Effector memory CD4-positive, alpha-beta T cell (primary cell): ENCODE data around the gene TMEM37.
"Not testable (repeated sequence)": the region's sequence is repeated elsewhere in the genome, so short reads cannot be mapped to it uniquely, and the experiment has no call there.

Experiments used
- DNase-seq, 3 donors: peaks; one replicate each; pipeline ENCODE4 v3.0.0-alpha.2; 2020
- H3K27ac ChIP-seq: 2 replicates; pipeline ENCODE4 v1.7.0; 2013; ENCODE audit warnings: mild to moderate bottlenecking, low read length, moderate library complexity; ENCODE audit not compliant: insufficient read depth, poor library complexity, severe bottlenecking
- H3K27me3 ChIP-seq: replicated peaks from 2 replicates; pipeline ENCODE4 v1.7.0; 2013; ENCODE audit warnings: mild to moderate bottlenecking, low read length; ENCODE audit not compliant: insufficient read depth, control insufficient read depth, poor library complexity, severe bottlenecking
- H3K36me3 ChIP-seq: 2 replicates; pipeline ENCODE4 v1.7.0; 2013; ENCODE audit warnings: mild to moderate bottlenecking, low read length, moderate library complexity; ENCODE audit not compliant: control insufficient read depth, insufficient read depth
- H3K4me1 ChIP-seq: 2 replicates; pipeline ENCODE4 v1.7.0; 2013; ENCODE audit warnings: low read length, mild to moderate bottlenecking; ENCODE audit not compliant: control insufficient read depth, insufficient read depth, poor library complexity, severe bottlenecking
- H3K4me3 ChIP-seq: 2 replicates; pipeline ENCODE4 v1.7.0; 2013; ENCODE audit warnings: low read length, low read depth, mild to moderate bottlenecking; ENCODE audit not compliant: insufficient read depth, poor library complexity, severe bottlenecking
- H3K9me3 ChIP-seq: 2 replicates; pipeline ENCODE4 v1.7.0; 2013; ENCODE audit warnings: mild to moderate bottlenecking, low read length, moderate library complexity; ENCODE audit not compliant: control insufficient read depth

Gene TMEM37

GRCh38 chr2:119402645-119403560, 28.8 kb upstream of the TMEM37 start:
- Histone ChIP-seq H3K27me3 (no peaks in the 10 kb centered on the region), H3K4me3 (no peak overlapping the region), H3K4me1 (no peaks in the 10 kb centered on the region), H3K9me3 (no peaks in the 10 kb centered on the region), H3K36me3 (no peaks in the 10 kb centered on the region), H3K27ac (no peak overlapping the region)
- DNase-seq: no peak

- H3K4me3 ChIP-seq, H3K27me3 ChIP-seq, H3K4me1 ChIP-seq, DNase-seq, H3K9me3 ChIP-seq, H3K36me3 ChIP-seq, H3K27ac ChIP-seq: not testable (repeated sequence)
Observed at GRCh38 chr2:119403618-119404017, 28.0 kb upstream of the TMEM37 start.

GRCh38 chr2:119405151-119405550, 26.5 kb upstream of the TMEM37 start:
- DNase-seq: no peak
- no peaks in the 10 kb centered on the region for H3K27me3 ChIP-seq
- no peaks in the 10 kb centered on the region for H3K36me3 ChIP-seq
- no peaks in the 10 kb centered on the region for H3K4me1 ChIP-seq
- H3K4me3 ChIP-seq: no peak overlapping the region
- H3K9me3 ChIP-seq: no peaks in the 10 kb centered on the region
- H3K27ac ChIP-seq: no peak overlapping the region

- Histone ChIP-seq H3K27ac (no peak overlapping the region), H3K4me1 (no peaks in the 10 kb centered on the region)
- peak in 1 of 3 donors; percentile 5 for DNase-seq
Observed at GRCh38 chr2:119407430-119408220, 24.0 kb upstream of the TMEM37 start.

GRCh38 chr2:119408221-119408619, 23.4 kb upstream of the TMEM37 start:
- H3K27ac ChIP-seq: no peak overlapping the region
- H3K4me1 ChIP-seq: no peaks in the 10 kb centered on the region
- DNase-seq: no peak
- H3K36me3 ChIP-seq: no peaks in the 10 kb centered on the region
- no peaks in the 10 kb centered on the region for H3K27me3 ChIP-seq
- H3K9me3 ChIP-seq: no peaks in the 10 kb centered on the region
- no peak overlapping the region for H3K4me3 ChIP-seq

More at GRCh38 chr2:119407430-119408220, 24.0 kb upstream of the TMEM37 start:
- Histone ChIP-seq H3K4me3 (no peak overlapping the region), H3K27me3 (no peaks in the 10 kb centered on the region), H3K9me3 (no peaks in the 10 kb centered on the region), H3K36me3 (no peaks in the 10 kb centered on the region)

GRCh38 chr2:119409506-119409905, 22.1 kb upstream of the TMEM37 start:
- H3K4me1 ChIP-seq: no peaks in the 10 kb centered on the region
- H3K36me3 ChIP-seq: no peaks in the 10 kb centered on the region
- H3K4me3 ChIP-seq: no peak overlapping the region
- DNase-seq: no peak
- H3K27me3 ChIP-seq: no peaks in the 10 kb centered on the region
- no peaks in the 10 kb centered on the region for H3K9me3 ChIP-seq
- no peak overlapping the region for H3K27ac ChIP-seq

- no peaks in the 10 kb centered on the region for H3K9me3 ChIP-seq
- DNase-seq: no peak
- H3K4me3 ChIP-seq: no peak overlapping the region
- no peaks in the 10 kb centered on the region for H3K36me3 ChIP-seq
- H3K27ac ChIP-seq: no peak overlapping the region
- H3K27me3 ChIP-seq: peaks cover 3% of the 10 kb centered on the region
- no peaks in the 10 kb centered on the region for H3K4me1 ChIP-seq
Observed at GRCh38 chr2:119414894-119415293, 16.8 kb upstream of the TMEM37 start.

GRCh38 chr2:119415630-119416029, 16.0 kb upstream of the TMEM37 start:
- Histone ChIP-seq H3K4me1 (no peaks in the 10 kb centered on the region), H3K9me3 (no peaks in the 10 kb centered on the region), H3K36me3 (no peaks in the 10 kb centered on the region), H3K27ac (no peak overlapping the region), H3K27me3 (peaks cover 3% of the 10 kb centered on the region), H3K4me3 (no peak overlapping the region)
- DNase-seq: no peak

- DNase-seq: no peak
- Histone ChIP-seq H3K4me1 (no peaks in the 10 kb centered on the region), H3K9me3 (no peaks in the 10 kb centered on the region), H3K27ac (no peak overlapping the region), H3K4me3 (no peak overlapping the region), H3K36me3 (no peaks in the 10 kb centered on the region), H3K27me3 (peaks cover 3% of the 10 kb centered on the region)
Observed at GRCh38 chr2:119416299-119416923, 15.2 kb upstream of the TMEM37 start.
